HepG2 (cell line): ENCODE results near the gene APOL2.

Experiments used
- AGO1 ChIP-seq: fragments of 200-400 bp; formaldehyde crosslinking; IDR thresholded peaks from 2 replicates; pipeline ENCODE4 v1.6.1; 2017; ENCODE audit warnings: mild to moderate bottlenecking, low read depth, low read length, moderate library complexity; ENCODE audit not compliant: poor library complexity, severe bottlenecking
- ARNT ChIP-seq: fragments of 450-650 bp; IDR thresholded peaks from 2 replicates; pipeline ENCODE4 v1.6.1; 2017
- CTCF ChIP-seq: sonication (generic); formaldehyde crosslinking; IDR thresholded peaks from 2 replicates; pipeline ENCODE4 v1.5.0; 2020; ENCODE audit warnings: mild to moderate bottlenecking, missing genetic modification reagents, moderate library complexity
- ELF1 ChIP-seq: sonication (generic); formaldehyde crosslinking; IDR thresholded peaks from 2 replicates; pipeline ENCODE4 v1.4.0; 2020; ENCODE audit warnings: missing genetic modification reagents
- GTF2F1 ChIP-seq: fragments of 150-350 bp; IDR thresholded peaks from 2 replicates; pipeline ENCODE4 v1.6.1; 2014; ENCODE audit warnings: low read length
- MAFF ChIP-seq: IDR thresholded peaks from 2 replicates; pipeline ENCODE4 v1.6.1; 2011; ENCODE audit warnings: low read depth, low read length, improper control_type of control experiment
- NFIB ChIP-seq: sonication (generic); formaldehyde crosslinking; IDR thresholded peaks from 2 replicates; pipeline ENCODE4 v1.9.0; 2021; ENCODE audit warnings: missing genetic modification reagents, mild to moderate bottlenecking, borderline replicate concordance
- POLR2A ChIP-seq, 2 experiments: IDR thresholded peaks; 2 replicates each; pipeline ENCODE4 v1.6.1; 2011; ENCODE audit warnings: low read depth in 2 of 2, low read length in 2 of 2, mild to moderate bottlenecking in 1 of 2, moderate library complexity in 1 of 2; ENCODE audit not compliant: insufficient read depth in 1 of 2
- POLR2AphosphoS2 ChIP-seq: IDR thresholded peaks from 2 replicates; pipeline ENCODE4 v1.6.1; 2011; ENCODE audit warnings: low read depth, low read length, improper control_type of control experiment
- SIX4 ChIP-seq: sonication (generic); formaldehyde crosslinking; IDR thresholded peaks from 2 replicates; pipeline ENCODE4 v1.4.0; 2020; ENCODE audit warnings: missing genetic modification reagents
- SMAD3 ChIP-seq: sonication (generic); formaldehyde crosslinking; IDR thresholded peaks from 2 replicates; pipeline ENCODE4 v1.4.0; 2020; ENCODE audit warnings: missing genetic modification reagents

GRCh38 chr22:36282328-36282831, 43.1 kb upstream of the APOL2 start:
- TF ChIP-seq NFIB (CRISPR knock-in tag) (no peak), SMAD3 (CRISPR knock-in tag) (no peak), SIX4 (CRISPR knock-in tag) (no peak), ARNT (no peak), CTCF (CRISPR knock-in tag) (no peak), GTF2F1 (no peak), POLR2A (IDR thresholded peaks at IDR 0.05; ENCODE audit: insufficient read depth in 1 of 2, low read depth in 2 of 2, low read length in 2 of 2) (no peak), POLR2AphosphoS2 (no peak), AGO1 (no peak), MAFF (no peak), ELF1 (CRISPR knock-in tag) (no peak)
